GM12878 (cell line): Measurements from ENCODE around the gene RBMS3. TPM values are rescaled to one million over a fixed set of nuclear protein-coding genes. Genes with fewer than 3 reads are reported as not detected.

Experiments
- ATAC-seq: fragments of 200-7000 bp; cut with Tn5 transposase; 3 replicates; pipeline ENCODE4 v1.9.1; 2020; ENCODE audit warnings: mild to moderate bottlenecking, moderate library complexity
- BruUV-seq: library from RNA; stranded (reverse); fragments of 400-500 nt; replicated peaks from 2 replicates; lab custom pipeline; 2021; lab: Mats Ljungman, UMichigan
- CTCF ChIA-PET: fragments of 300-600 bp; sonication (Branson Sonifier 250); formaldehyde crosslinking; extraction: SDS; loops from one replicate; lab custom pipeline; 2021; ENCODE audit warnings: inconsistent platforms; lab: Yijun Ruan, JAX
- POLR2A ChIA-PET: fragments of 350-600 bp; formaldehyde crosslinking; extraction: SDS; loops from one replicate; lab custom pipeline; 2021; ENCODE audit warnings: inconsistent platforms; lab: Charles Lee
- RAD21 ChIA-PET: fragments of 300-600 bp; sonication (Branson Sonifier 250); formaldehyde crosslinking; loops from one replicate; lab custom pipeline; 2023; ENCODE audit warnings: antibody characterized with exemption; ENCODE audit not compliant: unreplicated experiment; lab: Charles Lee
- SMC1A ChIA-PET: fragments of 300-600 bp; sonication (Branson Sonifier 250); formaldehyde crosslinking; loops from one replicate; lab custom pipeline; 2023; ENCODE audit not compliant: unreplicated experiment, uncharacterized antibody; lab: Charles Lee
- DNase-seq: peaks from one replicate; pipeline ENCODE4 v3.0.0-alpha.2; 2011; ENCODE audit warnings: low read depth, low spot score
- FAIRE-seq: peaks from 3 replicates; lab custom pipeline; 2011; peaks lifted over from hg19 to GRCh38; lab: Jason Lieb, UNC
- H2AFZ ChIP-seq: 2 replicates; pipeline ENCODE4 v1.6.0; 2011; ENCODE audit warnings: low read depth, low read length, control low read depth; ENCODE audit not compliant: control insufficient read depth
- H3K27ac ChIP-seq: 2 replicates; pipeline ENCODE4 v1.5.1; 2011; ENCODE audit warnings: control low read depth; ENCODE audit not compliant: control insufficient read depth, insufficient read depth
- H3K27me3 ChIP-seq, 2 experiments: replicated peaks in 1 of 2; 2 replicates each; pipeline versions ENCODE4 v1.6.0 to v1.6.1; 2011; ENCODE audit warnings: low read length in 1 of 2; ENCODE audit not compliant: control insufficient read depth in 2 of 2, insufficient read depth in 2 of 2
- H3K36me3 ChIP-seq, 2 experiments: 2 replicates each; pipeline ENCODE4 v1.5.1; 2011; ENCODE audit warnings: low read length in 1 of 2; ENCODE audit not compliant: control insufficient read depth in 2 of 2, insufficient read depth in 2 of 2
- H3K4me1 ChIP-seq: 2 replicates; pipeline ENCODE4 v1.6.1; 2011; ENCODE audit warnings: mild to moderate bottlenecking, low read length, moderate library complexity, mixed read lengths; ENCODE audit not compliant: control insufficient read depth, insufficient read depth
- H3K4me2 ChIP-seq: 2 replicates; pipeline ENCODE4 v1.6.0; 2011; ENCODE audit warnings: control low read depth; ENCODE audit not compliant: control insufficient read depth, insufficient read depth
- H3K4me3 ChIP-seq: fragments of 200-600 bp; sonication (generic); 2 replicates; pipeline ENCODE4 v1.5.1; 2016
- H3K79me2 ChIP-seq: 2 replicates; pipeline ENCODE4 v1.6.0; 2011; ENCODE audit warnings: low read length; ENCODE audit not compliant: control insufficient read depth, insufficient read depth
- H3K9ac ChIP-seq: 2 replicates; pipeline ENCODE4 v1.8.0; 2011; ENCODE audit warnings: low read length, control low read depth, mixed read lengths; ENCODE audit not compliant: control insufficient read depth, insufficient read depth
- H3K9me3 ChIP-seq: replicated peaks from 3 replicates; pipeline ENCODE4 v1.5.1; 2011; ENCODE audit warnings: mild to moderate bottlenecking, low read length; ENCODE audit not compliant: control insufficient read depth, insufficient read depth
- H4K20me1 ChIP-seq: 2 replicates; pipeline ENCODE4 v1.6.0; 2011; ENCODE audit not compliant: control insufficient read depth, insufficient read depth
- ATF7 ChIP-seq: fragments of 450-650 bp; IDR thresholded peaks from 2 replicates; pipeline ENCODE4 v1.6.1; 2016; ENCODE audit warnings: low read depth, mild to moderate bottlenecking
- CEBPB ChIP-seq, 2 experiments: fragments of 150-350 bp in 1 of 2; IDR thresholded peaks; 2 replicates each; pipeline ENCODE4 v1.6.1; 2012 to 2014; ENCODE audit warnings: low read depth in 2 of 2, low read length in 2 of 2, borderline replicate concordance in 1 of 2, inconsistent platforms in 1 of 2
- CHD1 ChIP-seq: IDR thresholded peaks from 2 replicates; pipeline ENCODE4 v1.6.1; 2012; ENCODE audit warnings: low read depth, low read length, improper control_type of control experiment
- JUND ChIP-seq: IDR thresholded peaks from 2 replicates; pipeline ENCODE4 v1.6.1; 2012; ENCODE audit warnings: low read depth, mild to moderate bottlenecking, low read length, improper control_type of control experiment, moderate library complexity
- KDM1A ChIP-seq: fragments of 200-600 bp; sonication (generic); IDR thresholded peaks from 2 replicates; pipeline ENCODE4 v1.6.1; 2016; ENCODE audit warnings: borderline replicate concordance
- POU2F2 ChIP-seq: IDR thresholded peaks from 3 replicates; pipeline ENCODE4 v1.6.1; 2011; ENCODE audit warnings: low read depth, mild to moderate bottlenecking, low read length, borderline replicate concordance
- RB1 ChIP-seq: fragments of 450-650 bp; formaldehyde crosslinking; IDR thresholded peaks from 2 replicates; pipeline ENCODE4 v1.6.1; 2017; ENCODE audit warnings: mild to moderate bottlenecking, borderline replicate concordance
- RBBP5 ChIP-seq: fragments of 200-600 bp; sonication (generic); conservative IDR thresholded peaks from 2 replicates; pipeline ENCODE4 v1.6.1; 2016
- SUPT20H ChIP-seq: IDR thresholded peaks from 2 replicates; pipeline ENCODE4 v1.6.1; 2011; ENCODE audit warnings: low read depth, mild to moderate bottlenecking, low read length, moderate library complexity, borderline replicate concordance; ENCODE audit not compliant: control insufficient read depth
- WGBS: methylation state at CpG from one replicate; pipeline ENCODE4 v1.1.6; 2016; ENCODE audit warnings: low lambda C conversion rate; ENCODE audit not compliant: insufficient replicate concordance, insufficient coverage; ENCODE audit errors: missing lambda C conversion rate; 5-methylcytosine and 5-hydroxymethylcytosine counted together
- in situ Hi-C: fragments of 300-500 bp; cut with MboI; formaldehyde crosslinking; loops from 9 replicates; pipeline ENCODE4 v1.14.3; 2018; ENCODE audit warnings: mixed read lengths
- intact Hi-C: fragments of 100-400 bp; cut with micrococcal nuclease; formaldehyde crosslinking; loops from one replicate; pipeline ENCODE4 v1.14.2; 2022; ENCODE audit not compliant: unreplicated experiment
- polyA plus RNA-seq, 11 experiments: library from polyadenylated mRNA; depleted of rRNA in 4 of 11; unstranded in 6 of 11; stranded (reverse) in 5 of 11; fragments of >200 nt; fragmentation: Nextera tagmentation in 4 of 11; fragmentation: Illumina TruSeq in 1 of 11; extraction: Ambion mirVana in 4 of 11; extraction: Trizol in 1 of 11; gene quantifications; 1 replicate in 1 of 11; 2 replicates in 10 of 11; pipeline versions ENCODE4 v1.2.1 to v1.2.3, GENCODE V29; 2011 to 2016; ENCODE audit warnings: inconsistent platforms in 2 of 11, missing spikeins in 2 of 11, low read depth in 1 of 11
- total RNA-seq, 4 experiments: library from RNA; depleted of rRNA in 3 of 4; stranded (reverse); fragments of >200 nt in 3 of 4; fragmentation: Illumina TruSeq in 1 of 4; extraction: Trizol in 1 of 4; gene quantifications; 2 replicates each; pipeline versions ENCODE4 v1.2.1 to v1.2.3, GENCODE V29; 2013 to 2021
- TF ChIP-seq, protein P1 (sequence below): fragments of 450-650 bp; IDR thresholded peaks from 2 replicates; pipeline ENCODE4 v1.6.1; 2017; ENCODE audit warnings: mild to moderate bottlenecking, moderate library complexity

Gene RBMS3
- total and polyA plus RNA-seq, 10 of the 15 experiments (the other 5 are each of a cell fraction or from before 2014, with no cell fraction given): 0.79 to 4.7 (median 3.1) TPM

GRCh38 chr3:29410660-29411405, 130.0 kb downstream of the RBMS3 start:
- no peak for FAIRE-seq
- no peak for ATAC-seq
- Histone ChIP-seq H3K4me1 (peaks cover 6% of the 10 kb centered on the region), H3K27me3 (no peaks in the 10 kb centered on the region), H3K9ac (no peak overlapping the region), H3K9me3 (no peaks in the 10 kb centered on the region), H4K20me1 (no peaks in the 10 kb centered on the region), H3K27ac (no peak overlapping the region), H3K36me3 (no peaks in the 10 kb centered on the region), H3K4me3 (no peak overlapping the region), H3K4me2 (no peak overlapping the region), H3K79me2 (no peaks in the 10 kb centered on the region), H2AFZ (no peak overlapping the region)
- RAD21 ChIA-PET: interaction anchor here (0.7 to 1.0 kb wide), 2 partner anchors 13 to 94 kb away, joined by 3 read pairs; no protein-coding TSS in a partner anchor
- intact Hi-C loops (no loop called here), in situ Hi-C loops (no loop called here)
- SMC1A ChIA-PET: interaction anchor here (0.6 to 1.8 kb wide), 10 partner anchors 10 to 1070 kb away, joined by 3 to 6 read pairs (median 3); no protein-coding TSS in a partner anchor
- CTCF ChIA-PET: interaction anchor here (0.6 to 1.1 kb wide), 3 partner anchors 11 to 647 kb away, joined by 3 read pairs; no protein-coding TSS in a partner anchor
- no peak for DNase-seq
- BruUV-seq: no TSS peak
- POLR2A ChIA-PET: no interaction called here
- 31% methylated on average over 3 of the region's 3 CpGs for WGBS
- no peak for TF ChIP-seq RB1
- TF ChIP-seq POU2F2: no peak
- no peak for TF ChIP-seq KDM1A
- TF ChIP-seq RBBP5: no peak
- no peak for TF ChIP-seq SUPT20H
- no peak for TF ChIP-seq CEBPB (IDR thresholded peaks at IDR 0.05; ENCODE audit: borderline replicate concordance in 1 of 2, low read depth in 2 of 2, low read length in 2 of 2)
- no peak for TF ChIP-seq JUND
- TF ChIP-seq ATF7: no peak
- TF ChIP-seq CHD1: no peak
- TF ChIP-seq, protein P1, sequence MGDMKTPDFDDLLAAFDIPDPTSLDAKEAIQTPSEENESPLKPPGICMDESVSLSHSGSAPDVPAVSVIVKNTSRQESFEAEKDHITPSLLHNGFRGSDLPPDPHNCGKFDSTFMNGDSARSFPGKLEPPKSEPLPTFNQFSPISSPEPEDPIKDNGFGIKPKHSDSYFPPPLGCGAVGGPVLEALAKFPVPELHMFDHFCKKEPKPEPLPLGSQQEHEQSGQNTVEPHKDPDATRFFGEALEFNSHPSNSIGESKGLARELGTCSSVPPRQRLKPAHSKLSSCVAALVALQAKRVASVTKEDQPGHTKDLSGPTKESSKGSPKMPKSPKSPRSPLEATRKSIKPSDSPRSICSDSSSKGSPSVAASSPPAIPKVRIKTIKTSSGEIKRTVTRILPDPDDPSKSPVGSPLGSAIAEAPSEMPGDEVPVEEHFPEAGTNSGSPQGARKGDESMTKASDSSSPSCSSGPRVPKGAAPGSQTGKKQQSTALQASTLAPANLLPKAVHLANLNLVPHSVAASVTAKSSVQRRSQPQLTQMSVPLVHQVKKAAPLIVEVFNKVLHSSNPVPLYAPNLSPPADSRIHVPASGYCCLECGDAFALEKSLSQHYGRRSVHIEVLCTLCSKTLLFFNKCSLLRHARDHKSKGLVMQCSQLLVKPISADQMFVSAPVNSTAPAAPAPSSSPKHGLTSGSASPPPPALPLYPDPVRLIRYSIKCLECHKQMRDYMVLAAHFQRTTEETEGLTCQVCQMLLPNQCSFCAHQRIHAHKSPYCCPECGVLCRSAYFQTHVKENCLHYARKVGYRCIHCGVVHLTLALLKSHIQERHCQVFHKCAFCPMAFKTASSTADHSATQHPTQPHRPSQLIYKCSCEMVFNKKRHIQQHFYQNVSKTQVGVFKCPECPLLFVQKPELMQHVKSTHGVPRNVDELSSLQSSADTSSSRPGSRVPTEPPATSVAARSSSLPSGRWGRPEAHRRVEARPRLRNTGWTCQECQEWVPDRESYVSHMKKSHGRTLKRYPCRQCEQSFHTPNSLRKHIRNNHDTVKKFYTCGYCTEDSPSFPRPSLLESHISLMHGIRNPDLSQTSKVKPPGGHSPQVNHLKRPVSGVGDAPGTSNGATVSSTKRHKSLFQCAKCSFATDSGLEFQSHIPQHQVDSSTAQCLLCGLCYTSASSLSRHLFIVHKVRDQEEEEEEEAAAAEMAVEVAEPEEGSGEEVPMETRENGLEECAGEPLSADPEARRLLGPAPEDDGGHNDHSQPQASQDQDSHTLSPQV: no peak
